Kidney epithelial cell (primary cell): ENCODE results near the gene CEL. TPM values are rescaled to one million over a fixed set of nuclear protein-coding genes. Genes with fewer than 3 reads are reported as not detected.

Source experiments
- DNase-seq: peaks from one replicate; pipeline ENCODE4 v3.0.0-alpha.2; 2010; ENCODE audit warnings: low read depth
- H3K27me3 ChIP-seq: 2 replicates; pipeline ENCODE4 v1.6.0; 2011; ENCODE audit warnings: low read length; ENCODE audit not compliant: control insufficient read depth, insufficient read depth
- H3K36me3 ChIP-seq: 2 replicates; pipeline ENCODE4 v1.5.1; 2011; ENCODE audit warnings: low read length; ENCODE audit not compliant: control insufficient read depth, insufficient read depth
- H3K4me3 ChIP-seq: 2 replicates; pipeline ENCODE4 v1.5.1; 2011; ENCODE audit warnings: low read depth, mild to moderate bottlenecking, control low read depth, low read length
- CTCF ChIP-seq: IDR thresholded peaks from 2 replicates; pipeline ENCODE4 v1.5.1; 2011; ENCODE audit warnings: mild to moderate bottlenecking, moderate library complexity, low read length, control low read depth, inconsistent platforms; ENCODE audit not compliant: insufficient read depth, poor library complexity, severe bottlenecking
- total RNA-seq: library from RNA; depleted of rRNA; stranded (reverse); fragments of >200 nt; gene quantifications from 2 replicates; pipeline ENCODE4 v1.2.3, GENCODE V29; 2015

CEL gene
- total RNA-seq, 1 donor from 2014 or later, result 1.2 TPM

- DNase-seq, result no peak
- Histone ChIP-seq H3K4me3 (no peak overlapping the region), H3K36me3 (peaks cover 11% of the 10 kb centered on the region), H3K27me3 (no peaks in the 10 kb centered on the region)
- TF ChIP-seq CTCF, result no peak
Measured at GRCh38 chr9:133105461-133105770, 43.6 kb downstream of the CEL start.

- Histone ChIP-seq H3K4me3 (no peak overlapping the region), H3K27me3 (no peaks in the 10 kb centered on the region), H3K36me3 (peaks cover 10% of the 10 kb centered on the region)
- TF ChIP-seq CTCF, result no peak
- no peak for DNase-seq
Measured at GRCh38 chr9:133106511-133107244, 44.9 kb downstream of the CEL start.

GRCh38 chr9:133107245-133107722 lies 45.5 kb downstream of the CEL start:
- TF ChIP-seq CTCF, result no peak
- Histone ChIP-seq H3K27me3 (no peaks in the 10 kb centered on the region), H3K36me3 (peaks cover 9% of the 10 kb centered on the region), H3K4me3 (no peak overlapping the region)
- DNase-seq, result no peak

- H3K4me3 ChIP-seq, result no peak overlapping the region
- no peaks in the 10 kb centered on the region for H3K27me3 ChIP-seq
- TF ChIP-seq CTCF, result no peak
- no peak for DNase-seq
- peaks cover 7% of the 10 kb centered on the region for H3K36me3 ChIP-seq
Measured at GRCh38 chr9:133107961-133108793, 46.4 kb downstream of the CEL start.

GRCh38 chr9:133108794-133109641 lies 47.2 kb downstream of the CEL start:
- no peak for TF ChIP-seq CTCF
- no peaks in the 10 kb centered on the region for H3K27me3 ChIP-seq
- no peak overlapping the region for H3K4me3 ChIP-seq
- peaks cover 7% of the 10 kb centered on the region for H3K36me3 ChIP-seq
- DNase-seq, result no peak
